Activated T-cell treated with anti-CD3 and anti-CD28 coated beads for 1 hour (primary cell): Measurements from ENCODE around the gene DET1.
"Not testable (repeated sequence)": the region's sequence is repeated elsewhere in the genome, so short reads cannot be mapped to it uniquely, and the experiment has no call there.

Source experiments
- DNase-seq: peaks from one replicate; pipeline ENCODE4 v3.0.0-alpha.2; 2020; ENCODE audit warnings: low read depth

The DET1 gene

DNA sequence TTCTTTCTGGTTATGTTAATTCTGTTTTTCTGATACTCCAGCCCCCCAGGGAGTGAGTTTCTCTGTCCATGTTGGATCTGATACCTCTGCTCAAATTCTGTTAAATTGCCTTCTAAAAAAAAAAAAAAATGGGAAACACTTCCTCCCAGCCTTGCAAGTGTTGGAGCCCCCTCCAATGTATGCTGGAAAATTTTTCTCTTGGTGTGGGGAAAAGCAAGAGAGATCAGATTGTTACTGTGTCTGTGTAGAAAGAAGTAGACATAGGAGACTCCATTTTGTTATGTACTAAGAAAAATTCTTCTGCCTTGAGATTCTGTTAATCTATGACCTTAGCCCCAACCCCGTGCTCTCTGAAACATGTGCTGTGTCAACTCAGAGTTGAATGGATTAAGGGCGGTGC lies 6.1 kb downstream of the DET1 start:
- not testable (repeated sequence) for DNase-seq

DNA sequence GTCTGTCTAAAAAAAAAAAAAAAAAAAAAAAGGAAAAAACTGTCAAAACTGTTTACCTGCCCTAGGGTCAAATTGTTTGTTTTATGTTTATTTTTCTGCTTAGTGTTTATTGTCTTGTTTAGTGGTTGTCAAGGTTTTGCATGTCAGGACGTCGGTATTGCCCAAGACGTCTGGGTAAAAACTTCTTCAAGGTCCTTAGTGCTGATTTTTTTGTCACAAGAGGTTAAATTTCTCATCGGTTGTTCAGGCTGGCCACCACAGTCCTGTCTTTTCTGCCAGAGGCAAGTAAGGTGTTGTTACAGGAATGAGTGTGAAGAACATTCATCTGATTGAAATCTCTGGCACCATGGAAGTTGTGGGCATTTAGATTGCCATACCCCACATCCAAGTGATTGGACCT lies 7.0 kb downstream of the DET1 start:
- no peak for DNase-seq

DNA sequence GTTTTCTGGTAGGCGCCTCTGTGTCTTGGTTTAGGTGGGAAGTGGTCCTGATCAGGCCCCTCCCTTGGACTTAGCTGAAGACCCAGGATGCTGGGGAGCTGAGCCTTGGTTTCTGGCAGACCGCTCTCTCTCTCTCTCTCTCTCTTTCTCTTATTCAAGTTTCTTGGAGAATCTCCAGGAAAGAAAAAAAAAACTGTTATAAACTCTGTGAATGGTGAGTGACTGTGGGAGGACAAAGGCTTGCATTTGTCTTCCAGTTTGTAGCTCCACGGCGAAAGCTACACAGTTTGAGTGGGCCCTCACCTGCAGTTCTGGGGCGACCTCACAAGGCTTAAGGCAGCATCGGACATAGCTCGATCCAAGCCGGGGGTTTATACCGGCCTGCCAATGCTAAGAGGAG lies 7.5 kb downstream of the DET1 start:
- DNase-seq, result no peak

DNA sequence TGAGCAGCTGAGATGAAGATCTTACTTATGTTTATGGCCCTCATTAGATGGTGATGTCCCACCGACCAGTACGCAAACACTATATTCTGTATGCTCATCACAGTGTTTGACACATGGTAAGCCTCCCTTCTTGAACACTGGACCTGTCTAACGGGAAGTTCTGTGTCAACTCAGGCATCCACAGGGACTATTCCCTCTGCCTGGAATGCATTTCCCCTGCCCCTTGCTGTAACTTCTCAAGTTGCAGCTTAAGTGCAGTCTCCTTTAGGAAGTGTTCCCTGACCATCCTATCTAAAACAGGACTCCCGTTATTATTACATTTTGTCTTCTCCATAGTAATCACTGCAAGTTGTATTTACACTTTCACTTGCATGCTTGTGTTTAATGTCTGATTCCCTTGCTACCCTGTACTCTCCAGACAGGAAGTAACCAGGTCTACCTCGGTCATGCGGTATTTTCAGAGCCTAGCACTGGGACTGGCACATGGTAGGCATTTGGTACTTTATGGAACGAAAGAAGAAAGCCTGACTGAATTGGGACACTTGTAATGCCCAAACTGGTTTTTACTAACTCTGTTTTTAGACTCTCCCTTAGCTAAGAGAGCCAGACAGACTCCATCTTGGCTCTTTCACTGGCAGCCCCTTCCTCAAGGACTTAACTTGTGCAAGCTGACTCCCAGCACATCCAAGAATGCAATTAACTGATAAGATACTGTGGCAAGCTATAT lies 8.7 kb downstream of the DET1 start:
- DNase-seq, result no peak

DNA sequence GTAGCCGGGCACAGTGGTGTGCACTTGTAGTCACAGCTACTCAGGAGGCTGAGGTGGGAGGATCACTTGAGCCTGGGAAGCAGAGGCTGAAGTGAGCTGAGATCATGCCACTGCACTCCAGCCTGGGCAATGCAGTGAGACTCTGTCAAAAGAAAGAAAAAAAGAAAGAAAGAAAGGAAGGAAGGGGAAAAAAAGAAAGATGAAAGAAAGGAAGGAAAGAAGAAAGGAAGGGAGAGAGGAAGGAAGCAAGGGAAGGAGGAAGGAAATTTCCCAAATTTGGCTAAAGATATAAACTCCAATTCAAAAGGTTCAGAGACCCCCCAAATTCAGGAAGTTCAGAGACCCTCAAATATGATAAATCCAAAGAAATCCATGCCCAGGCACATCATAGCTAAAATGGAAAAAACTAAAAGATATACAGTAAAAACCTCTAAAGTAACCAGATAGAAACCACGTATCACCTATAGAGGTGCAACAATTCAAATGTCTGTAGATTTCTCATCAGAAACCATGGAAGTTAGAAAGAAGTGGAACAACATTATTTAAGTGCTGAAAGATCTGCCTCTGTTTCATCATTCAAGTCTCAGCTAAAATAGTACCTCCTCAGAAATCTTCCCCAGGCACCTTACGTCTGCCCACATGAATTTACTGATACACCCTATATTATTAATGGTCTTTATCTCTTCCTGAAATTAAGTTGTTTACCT lies 10.7 kb downstream of the DET1 start:
- no peak for DNase-seq

DNA sequence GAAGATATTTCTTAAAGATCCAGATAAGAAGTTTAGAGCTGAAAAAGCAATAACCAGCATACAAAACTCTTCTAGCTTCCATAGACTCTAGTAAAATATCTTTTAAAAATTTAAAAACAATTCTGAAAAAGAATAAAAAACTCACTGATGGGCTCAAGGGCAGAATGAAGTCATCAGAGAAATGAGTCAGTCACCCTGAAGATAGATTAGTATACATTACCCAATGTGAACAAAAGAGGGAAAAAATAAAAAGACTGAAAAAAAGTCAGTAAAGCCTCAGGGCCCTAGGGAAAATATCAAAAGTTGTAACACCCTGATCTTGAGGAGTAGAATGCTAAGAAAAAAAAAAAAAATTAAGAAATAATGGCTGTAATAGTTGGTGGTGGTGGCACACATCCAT lies 11.4 kb downstream of the DET1 start:
- no peak for DNase-seq

DNA sequence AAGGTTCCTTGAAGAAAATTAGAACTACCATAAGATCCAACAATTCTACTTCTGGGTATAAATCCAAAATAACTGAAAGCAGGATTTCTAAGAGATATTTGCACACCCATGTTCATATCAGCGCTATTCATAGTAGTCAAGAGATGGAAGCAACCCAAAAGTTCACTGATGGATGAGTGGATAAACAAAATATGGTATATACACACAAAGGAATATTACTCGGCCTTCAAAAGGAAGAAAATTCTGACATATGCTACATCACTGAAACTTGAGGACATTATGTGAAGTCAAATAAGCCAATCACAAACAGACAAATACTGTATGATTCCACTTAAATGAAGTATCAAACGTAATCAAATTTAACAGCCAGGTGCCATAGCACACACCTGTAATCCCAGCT lies 13.1 kb downstream of the DET1 start:
- no peak for DNase-seq

DNA sequence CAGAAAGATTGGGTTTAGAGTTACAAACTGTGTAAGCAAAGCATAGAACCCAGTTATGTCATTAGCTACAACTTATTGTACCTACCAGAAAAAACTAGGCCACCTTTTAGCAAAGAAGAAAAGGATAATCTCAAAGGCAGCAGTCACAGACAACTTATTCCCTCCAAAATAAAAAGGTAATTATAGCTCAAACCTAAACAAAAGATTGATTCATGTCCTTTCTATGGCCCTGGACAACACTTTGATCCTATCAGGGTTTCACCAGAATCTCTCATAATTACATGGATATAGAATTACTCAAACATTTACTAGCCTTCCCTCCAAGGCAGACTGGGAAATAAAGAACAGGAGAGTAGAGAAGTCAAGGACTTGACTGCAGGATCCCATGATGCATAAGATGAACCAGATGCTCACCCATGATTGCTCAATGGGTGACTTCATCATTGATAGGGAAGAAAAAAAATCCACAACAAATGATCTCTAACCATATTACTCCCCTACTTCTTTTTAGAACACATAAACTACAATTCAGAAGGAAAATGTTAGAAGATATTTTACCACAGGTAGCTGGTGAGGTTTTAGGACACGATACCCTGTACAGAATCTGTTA lies 17.4 kb downstream of the DET1 start:
- DNase-seq, result no peak

DNA sequence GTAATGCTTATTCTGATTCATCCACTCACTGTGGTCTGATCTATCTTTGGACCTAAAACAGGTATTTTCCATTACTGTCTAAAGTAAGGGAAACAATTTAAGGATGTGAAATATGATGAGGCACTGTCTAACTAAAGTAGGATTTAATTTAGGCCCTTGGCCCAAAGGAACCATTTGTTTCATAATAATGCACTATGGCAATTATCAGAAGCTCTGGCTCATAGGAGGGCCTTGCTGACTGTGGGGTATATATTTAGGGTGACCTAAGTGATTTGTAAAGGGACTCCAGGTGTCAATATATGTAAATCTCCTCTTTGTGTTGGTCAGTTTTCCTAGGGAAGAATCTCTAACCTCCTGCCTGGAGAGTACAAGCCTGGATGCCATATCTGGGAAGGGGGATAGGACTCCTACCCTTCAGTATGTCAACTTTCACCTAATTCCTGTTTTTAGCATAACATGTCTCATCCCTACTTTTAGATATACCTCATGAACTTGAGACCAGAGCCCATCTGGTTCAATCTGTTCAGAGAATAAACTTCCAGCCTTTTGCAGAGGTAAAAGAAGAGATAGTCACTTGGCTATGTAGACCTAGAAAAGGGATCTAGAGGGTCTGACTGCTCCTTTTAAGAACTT lies 20.1 kb downstream of the DET1 start:
- DNase-seq, result no peak

DNA sequence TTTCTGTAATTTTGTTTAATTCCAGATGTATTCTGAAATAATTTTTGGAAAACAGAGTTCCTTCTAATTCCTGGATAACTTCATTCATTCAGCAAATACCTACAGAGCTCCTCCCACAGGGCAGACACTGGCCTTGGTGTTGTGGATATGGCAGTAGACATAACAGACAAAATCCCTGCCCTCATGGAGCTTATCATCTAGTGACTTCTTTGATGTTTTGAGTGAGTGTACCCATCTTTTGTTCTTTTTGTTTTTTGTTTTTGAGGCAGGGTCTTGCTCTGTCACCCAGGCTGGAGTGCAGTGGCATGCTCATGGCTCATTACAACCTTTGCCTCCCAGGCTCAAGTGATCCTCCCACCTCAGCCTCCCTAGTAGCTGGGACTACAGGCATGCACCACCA lies 21.1 kb downstream of the DET1 start:
- no peak for DNase-seq

DNA sequence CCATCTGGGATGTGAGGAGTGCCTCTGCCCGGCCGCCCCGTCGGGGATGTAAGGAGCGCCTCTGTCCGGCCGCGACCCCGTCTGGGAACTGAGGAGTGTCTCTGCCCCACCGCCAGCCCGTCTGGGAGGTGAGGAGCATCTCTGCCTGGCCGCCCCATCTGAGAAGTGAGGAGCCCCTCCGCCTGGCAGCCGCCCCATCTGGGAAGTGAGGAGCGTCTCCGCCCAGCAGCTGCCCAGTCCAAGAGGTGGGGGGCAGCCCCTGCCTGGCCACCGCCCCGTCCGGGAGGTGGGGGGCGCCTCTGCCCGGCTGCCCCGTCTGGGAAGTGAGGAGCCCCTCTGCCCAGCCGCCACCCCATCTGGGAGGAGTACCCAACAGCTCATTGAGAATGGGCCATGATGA lies 22.4 kb downstream of the DET1 start:
- not testable (repeated sequence) for DNase-seq

DNA sequence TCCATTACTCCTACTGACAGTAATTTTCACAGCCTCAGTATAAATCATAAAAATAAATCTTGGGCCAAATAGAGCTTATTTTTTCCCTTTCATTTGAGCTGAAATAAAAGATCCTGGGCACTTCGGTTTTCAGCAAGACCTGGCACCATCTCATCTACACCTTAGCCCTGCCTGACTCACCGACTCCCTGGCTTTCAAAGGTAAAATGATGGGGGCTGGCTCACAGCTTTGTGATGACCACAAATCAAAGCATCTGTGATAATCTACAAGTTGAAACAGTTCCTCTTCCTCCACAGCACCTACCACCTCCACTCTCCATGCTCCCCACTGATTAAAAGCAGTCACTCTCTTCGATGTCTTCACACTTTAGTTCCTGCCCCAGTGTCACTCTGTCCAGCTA lies 27.6 kb downstream of the DET1 start:
- DNase-seq, result no peak

DNA sequence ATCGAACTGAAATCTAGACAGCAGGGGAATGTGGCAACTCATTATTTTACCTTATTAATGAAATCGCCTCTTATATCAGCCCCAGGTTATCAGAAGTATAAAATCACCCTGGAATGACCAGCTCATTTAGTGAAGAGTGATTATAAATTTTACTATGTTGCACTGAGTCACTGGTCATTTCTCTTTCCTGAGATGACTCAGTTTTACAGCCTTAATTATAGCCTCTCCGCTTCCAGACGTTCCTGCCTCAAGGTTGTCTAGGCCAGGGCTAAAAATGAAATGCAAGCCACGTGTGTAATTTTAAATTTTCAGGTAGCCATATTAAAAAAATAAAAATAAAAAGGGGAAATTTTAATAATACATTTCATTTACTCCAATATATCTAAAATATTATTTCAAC lies 33.3 kb downstream of the DET1 start:
- DNase-seq, result no peak

DNA sequence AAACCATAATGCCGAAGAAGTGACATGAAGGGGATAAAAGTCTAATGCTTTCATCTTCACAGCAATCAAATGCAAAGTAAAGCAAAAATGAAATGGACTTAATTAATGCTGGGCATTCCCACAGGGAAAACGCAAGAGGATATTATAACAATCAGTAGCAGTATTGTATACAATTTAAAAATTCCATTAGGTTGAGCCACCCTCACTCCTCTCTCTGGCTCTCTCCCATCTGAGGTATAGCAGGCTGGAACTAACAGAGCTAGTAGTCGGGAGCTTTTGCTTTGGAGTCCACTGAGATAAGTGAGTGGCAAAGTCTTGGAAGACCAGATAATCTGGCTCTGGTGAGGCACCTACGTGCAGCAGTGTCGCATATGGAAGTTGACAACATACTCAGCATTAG lies 33.9 kb downstream of the DET1 start:
- DNase-seq, result no peak

DNA sequence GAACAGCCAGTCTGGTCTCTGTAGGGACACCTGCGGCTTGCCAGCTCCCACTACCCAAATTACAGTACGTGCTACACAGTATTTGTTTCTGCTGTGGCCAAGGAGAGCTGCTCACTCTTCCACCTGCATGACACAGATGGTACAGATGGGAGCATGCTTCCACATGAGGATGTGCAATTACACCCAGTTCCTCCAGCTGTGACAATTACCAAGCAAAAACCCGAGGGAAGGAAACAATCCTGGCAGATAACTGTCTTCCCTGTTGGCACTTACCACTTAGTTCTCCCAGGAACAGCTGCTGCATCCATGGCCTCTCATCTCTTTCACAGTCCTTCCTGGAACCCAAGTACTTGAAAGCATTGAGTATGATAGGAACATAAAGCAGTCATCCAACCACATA lies 34.4 kb downstream of the DET1 start:
- no peak for DNase-seq

DNA sequence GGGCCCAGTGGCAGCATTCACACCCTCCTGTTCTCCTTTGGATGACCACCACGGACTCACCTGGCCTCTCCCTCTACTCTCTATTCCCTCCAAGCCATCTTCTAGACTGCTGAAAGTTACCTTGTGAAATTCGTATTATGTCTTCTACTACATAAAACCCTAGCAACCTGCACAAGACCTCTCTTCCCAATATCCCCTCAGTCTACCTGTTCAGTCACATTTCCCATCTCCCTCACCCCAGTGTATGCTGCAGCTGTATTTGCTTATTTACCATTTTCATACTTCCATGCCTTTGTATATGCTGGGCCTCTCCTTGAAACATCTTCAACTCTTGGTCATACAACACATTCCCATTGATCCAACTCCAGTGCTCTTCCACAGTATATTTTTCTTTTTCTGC lies 35.3 kb downstream of the DET1 start:
- no peak for DNase-seq

DNA sequence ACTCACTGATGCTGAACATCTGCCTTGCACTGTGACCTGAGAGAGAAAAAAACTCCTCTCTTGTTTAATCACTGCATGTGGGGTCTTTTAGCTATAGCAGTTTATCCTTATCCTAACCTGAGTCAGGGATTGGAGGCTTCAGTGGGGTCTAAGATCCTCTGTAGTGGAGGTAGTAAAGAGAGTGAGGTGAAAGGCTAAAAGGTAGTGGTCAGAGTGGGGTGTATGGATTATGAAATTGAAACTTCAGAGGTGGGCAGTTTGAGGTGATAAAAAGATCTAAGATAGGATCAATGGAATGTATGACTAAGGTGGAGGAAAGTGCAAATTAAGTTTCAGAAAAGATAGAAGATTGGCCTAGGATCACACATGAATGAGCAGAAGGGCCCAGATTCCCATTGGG lies 36.5 kb downstream of the DET1 start:
- DNase-seq, result no peak

DNA sequence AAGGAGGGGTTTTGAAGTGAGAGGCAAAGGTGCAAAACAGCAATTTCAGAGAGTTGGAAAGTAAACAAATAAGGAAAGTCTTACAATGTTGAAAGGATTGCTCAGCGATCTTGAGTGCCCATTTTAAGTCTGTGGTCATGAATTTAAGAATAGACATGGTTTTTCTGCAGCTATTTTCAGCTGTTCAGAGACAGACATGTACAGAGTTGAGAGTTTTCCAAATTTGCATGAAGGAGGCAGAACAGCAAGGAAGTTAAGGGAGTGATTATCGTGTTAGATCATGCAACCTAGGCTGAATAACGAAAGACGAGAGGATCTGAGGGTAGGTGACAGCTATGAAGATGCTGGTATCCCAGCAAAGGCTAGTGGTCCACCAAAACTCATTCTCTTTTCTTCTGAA lies 37.2 kb downstream of the DET1 start:
- no peak for DNase-seq

DNA sequence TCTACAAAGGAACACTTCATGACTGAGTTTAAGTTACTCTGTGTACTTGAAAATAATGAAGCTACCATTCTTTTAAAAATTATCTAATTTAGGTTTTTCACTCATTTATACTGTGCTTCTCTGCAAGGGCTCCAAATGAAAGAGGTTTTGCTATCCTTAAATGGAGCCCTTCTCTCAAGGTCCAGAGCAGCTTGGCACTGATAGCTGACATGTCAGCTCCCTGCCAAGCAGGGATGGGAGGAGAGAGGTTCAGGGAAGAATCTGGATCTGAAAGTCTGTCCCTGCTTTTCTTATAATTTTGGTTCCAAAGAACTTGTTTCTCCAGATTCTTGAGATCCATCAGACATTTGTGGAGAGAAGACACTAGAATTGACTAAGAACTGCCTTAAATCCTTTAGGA lies 39.9 kb downstream of the DET1 start:
- DNase-seq, result no peak

DNA sequence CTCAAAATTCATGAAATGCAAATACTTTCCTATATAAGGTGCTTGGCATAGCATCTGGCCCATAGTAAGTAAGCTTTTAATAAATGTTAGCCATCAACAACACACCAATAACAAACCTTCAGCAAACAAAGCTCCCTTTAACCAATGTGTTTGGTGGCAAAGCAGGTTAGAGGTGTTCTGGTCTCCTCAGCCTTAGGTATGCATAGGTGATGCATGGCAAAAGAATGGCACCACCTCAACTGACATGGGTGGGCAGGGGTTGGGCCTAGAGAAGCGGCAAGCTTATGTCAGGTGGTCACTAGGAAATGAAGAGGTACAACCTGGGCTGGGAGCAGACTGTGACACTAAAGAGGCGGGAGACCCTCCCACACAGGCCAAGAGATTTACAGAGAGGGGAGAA lies 40.8 kb downstream of the DET1 start:
- DNase-seq, result no peak

DNA sequence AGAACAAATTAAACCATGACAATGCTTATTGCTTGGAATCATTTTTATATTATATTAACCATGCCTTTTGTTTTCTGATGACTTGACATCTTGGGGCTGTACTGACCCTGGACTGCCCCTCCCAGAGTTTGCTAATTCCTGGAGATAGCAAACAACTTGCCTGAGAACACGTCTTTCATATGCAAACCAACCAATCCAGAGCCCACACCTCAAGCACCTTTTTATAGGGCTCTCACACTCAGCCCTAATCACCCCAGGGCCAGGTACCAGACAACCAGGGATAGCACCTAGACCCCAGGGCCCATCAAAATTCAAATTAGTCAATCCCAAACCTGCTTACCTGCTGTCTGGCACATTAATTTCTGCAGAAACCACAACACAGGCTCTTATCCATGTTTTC lies 42.0 kb downstream of the DET1 start:
- no peak for DNase-seq

DNA sequence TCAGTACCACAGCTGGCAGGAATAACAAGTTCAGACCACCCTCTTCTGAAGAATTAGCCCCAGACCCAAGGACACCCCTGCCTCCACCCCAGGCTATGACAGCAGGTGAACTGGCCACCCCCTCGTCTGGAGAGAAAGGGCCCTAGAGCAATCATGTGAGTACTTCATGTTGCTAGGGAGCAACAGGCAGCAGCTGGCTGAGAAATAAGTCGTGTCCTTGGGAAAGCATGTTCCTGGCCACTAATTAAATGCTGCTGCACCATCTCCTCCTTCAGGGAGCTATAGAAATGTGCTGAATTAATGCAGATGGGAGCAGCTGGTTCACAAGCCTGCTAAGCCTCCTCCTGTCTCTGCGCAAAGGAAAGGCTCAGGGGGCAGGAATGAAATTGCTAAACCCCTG lies 47.5 kb downstream of the DET1 start:
- DNase-seq, result no peak

DNA sequence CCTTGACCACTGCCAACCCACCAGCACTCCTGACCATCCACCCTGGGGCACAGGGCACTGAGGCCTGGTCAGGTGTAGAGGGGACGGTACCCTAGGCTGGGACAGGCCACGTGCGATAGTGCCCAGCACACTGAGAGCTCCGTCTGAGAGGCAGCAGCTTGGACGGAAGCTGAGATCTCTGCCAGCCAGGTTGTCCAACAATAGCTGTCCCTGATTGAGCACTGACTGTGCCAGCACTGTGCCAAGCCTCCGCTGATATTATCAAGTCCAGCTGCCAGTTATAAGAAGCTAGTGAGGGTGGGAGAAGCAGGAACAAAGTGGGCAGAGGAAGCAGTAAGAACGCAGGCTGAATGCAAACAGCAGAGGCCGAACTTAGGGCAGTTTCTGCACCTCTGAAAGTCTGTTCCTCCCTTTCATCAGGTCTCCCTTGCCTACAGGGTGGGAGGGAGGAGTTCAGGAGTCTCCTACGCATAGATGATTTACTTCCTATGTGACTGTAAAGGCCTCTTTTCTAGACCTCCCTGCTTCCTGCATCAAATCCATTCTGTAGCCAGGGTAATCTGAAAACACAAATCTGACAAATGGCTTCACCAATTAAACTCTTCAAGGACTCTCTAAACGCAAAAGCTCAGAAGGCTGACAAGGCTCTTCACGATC lies 49.2 kb downstream of the DET1 start:
- DNase-seq, result no peak
